OCI-LY3 (cell line): ENCODE measurements around the gene IFT25.

Source experiments
- CTCF ChIP-seq: fragments of 200-600, 300-600 bp; sonication (generic); IDR thresholded peaks from 2 replicates; pipeline ENCODE4 v1.5.1; 2014; ENCODE audit warnings: antibody characterized with exemption, low read length, low read depth
- EZH2phosphoT487 ChIP-seq: fragments of 200-600 bp; shearing (Covaris generic); IDR thresholded peaks from 2 replicates; pipeline ENCODE4 v1.6.1; 2018; ENCODE audit warnings: antibody characterized with exemption, mixed run types, low read depth

DNA sequence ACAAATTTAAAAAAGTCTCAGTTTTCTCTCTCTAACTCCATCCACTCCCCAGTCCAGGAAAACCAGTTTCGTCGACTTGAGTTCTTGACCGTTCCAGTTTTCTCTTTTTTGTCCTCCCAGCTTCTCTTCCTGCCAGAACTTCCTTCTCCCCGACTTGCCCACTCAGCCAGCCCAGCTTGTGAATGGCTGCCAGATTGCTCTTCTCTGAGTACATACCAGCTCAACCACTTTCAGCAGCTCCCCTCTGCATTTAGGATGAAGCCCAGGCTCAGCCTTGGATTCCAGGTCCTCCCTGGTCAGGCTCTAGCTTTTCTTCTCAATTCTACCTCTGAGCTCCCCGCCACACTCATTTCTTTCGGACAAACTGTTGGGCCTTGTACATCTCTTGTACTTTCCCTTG, 50.1 kb downstream of the IFT25 start:
- no peak for TF ChIP-seq CTCF
- TF ChIP-seq EZH2phosphoT487: no peak
